Endothelial cell of umbilical vein (primary cell): ENCODE measurements around the gene TM4SF5. TPM values are rescaled to one million over a fixed set of nuclear protein-coding genes. Genes with fewer than 3 reads are reported as not detected.
A peak's percentile ranks its signal among the peaks of the same experiment; 100 is the strongest.

Experiments
- BruUV-seq: library from RNA; stranded (reverse); fragments of 400-500 nt; replicated peaks from 2 replicates; lab custom pipeline; 2021; lab: Mats Ljungman, UMichigan
- CTCF ChIA-PET: fragments of 300-600, 350-600 bp; sonication (Branson Sonifier 250); formaldehyde crosslinking; loops from one replicate; lab custom pipeline; 2021; ENCODE audit warnings: antibody characterized with exemption, inconsistent platforms; lab: Charles Lee
- POLR2A ChIA-PET: fragments of 300-600, 350-600 bp; sonication (Branson Sonifier 250); formaldehyde crosslinking; loops from one replicate; lab custom pipeline; 2021; ENCODE audit warnings: antibody characterized with exemption, inconsistent platforms; lab: Charles Lee
- DNase-seq: peaks from one replicate; pipeline ENCODE4 v3.0.0-alpha.2; 2011; ENCODE audit warnings: low read depth, low spot score
- FAIRE-seq: peaks from 2 replicates; lab custom pipeline; 2011; peaks lifted over from hg19 to GRCh38; lab: Jason Lieb, UNC
- H2AFZ ChIP-seq: 2 replicates; pipeline ENCODE4 v1.6.0; 2012; ENCODE audit warnings: low read depth, low read length, control low read depth, inconsistent platforms
- H3K27ac ChIP-seq: 2 replicates; pipeline ENCODE4 v1.5.1; 2011; ENCODE audit warnings: low read depth, mild to moderate bottlenecking, control low read depth, low read length, moderate library complexity; ENCODE audit not compliant: insufficient read depth
- H3K27me3 ChIP-seq, 2 experiments: 2 replicates each; pipeline versions ENCODE4 v1.6.0 to v1.6.1; 2011; ENCODE audit warnings: low read length in 2 of 2, mixed read lengths in 1 of 2; ENCODE audit not compliant: control insufficient read depth in 2 of 2, insufficient read depth in 2 of 2
- H3K36me3 ChIP-seq, 2 experiments: 2 replicates in 1 of 2; 3 replicates in 1 of 2; pipeline ENCODE4 v1.5.1; 2011; ENCODE audit warnings: low read length in 2 of 2, mild to moderate bottlenecking in 1 of 2, moderate library complexity in 1 of 2; ENCODE audit not compliant: control insufficient read depth in 2 of 2, insufficient read depth in 2 of 2; ENCODE audit errors: extremely low read depth in 1 of 2
- H3K4me1 ChIP-seq: 3 replicates; pipeline ENCODE4 v1.5.1; 2011; ENCODE audit warnings: mild to moderate bottlenecking, low read length; ENCODE audit not compliant: control insufficient read depth, insufficient read depth; ENCODE audit errors: extremely low read depth
- H3K4me2 ChIP-seq: 2 replicates; pipeline ENCODE4 v1.6.1; 2011; ENCODE audit warnings: low read length, control low read depth, mixed read lengths; ENCODE audit not compliant: insufficient read depth
- H3K4me3 ChIP-seq, 3 experiments: fragments of 200-600 bp in 1 of 3; sonication (generic), shearing (Covaris generic) in 1 of 3; replicated peaks in 1 of 3; 2 replicates each; pipeline ENCODE4 v1.5.1; 2011 to 2016; ENCODE audit warnings: control low read depth in 3 of 3, low read length in 3 of 3, mild to moderate bottlenecking in 2 of 3, inconsistent platforms in 1 of 3, low read depth in 1 of 3, moderate library complexity in 1 of 3; ENCODE audit not compliant: insufficient read depth in 1 of 3
- H3K79me2 ChIP-seq: 2 replicates; pipeline ENCODE4 v1.6.0; 2012; ENCODE audit warnings: low read length, inconsistent platforms; ENCODE audit not compliant: control insufficient read depth, insufficient read depth
- H3K9ac ChIP-seq: replicated peaks from 2 replicates; pipeline ENCODE3; 2011; ENCODE audit warnings: low read length, control low read depth; ENCODE audit not compliant: insufficient read depth; ENCODE audit errors: extremely low read depth
- H3K9me1 ChIP-seq: replicated peaks from 3 replicates; pipeline ENCODE4 v1.6.0; 2011; ENCODE audit warnings: mild to moderate bottlenecking, low read length; ENCODE audit not compliant: control insufficient read depth, insufficient read depth; ENCODE audit errors: extremely low read depth
- H3K9me3 ChIP-seq: replicated peaks from 2 replicates; pipeline ENCODE4 v1.5.1; 2012; ENCODE audit warnings: low read length, inconsistent platforms; ENCODE audit not compliant: control insufficient read depth, insufficient read depth
- H4K20me1 ChIP-seq: replicated peaks from 2 replicates; pipeline ENCODE3; 2011; ENCODE audit warnings: mild to moderate bottlenecking, low read length; ENCODE audit not compliant: control insufficient read depth, insufficient read depth; ENCODE audit errors: extremely low read depth
- EZH2 ChIP-seq: IDR thresholded peaks from 2 replicates; pipeline ENCODE4 v1.6.1; 2012; ENCODE audit warnings: borderline replicate concordance, low read depth, mild to moderate bottlenecking, moderate library complexity, low read length, inconsistent platforms; ENCODE audit not compliant: severe bottlenecking
- FOS ChIP-seq: IDR thresholded peaks from 2 replicates; pipeline ENCODE4 v1.6.1; 2011; ENCODE audit warnings: mild to moderate bottlenecking, low read length, moderate library complexity, borderline replicate concordance; ENCODE audit not compliant: insufficient read depth
- GATA2 ChIP-seq: IDR thresholded peaks from 2 replicates; pipeline ENCODE4 v1.7.0; 2011; ENCODE audit warnings: low read depth, mild to moderate bottlenecking, moderate library complexity, mixed read lengths, low read length; ENCODE audit not compliant: insufficient read length, insufficient read depth
- JUN ChIP-seq: IDR thresholded peaks from 2 replicates; pipeline ENCODE4 v1.6.1; 2011; ENCODE audit warnings: borderline replicate concordance, low read depth; ENCODE audit not compliant: insufficient read length, insufficient read depth
- MYC ChIP-seq: IDR thresholded peaks from one replicate; pipeline ENCODE4 v1.6.1; 2011; ENCODE audit warnings: mild to moderate bottlenecking, low read depth, low read length
- POLR2A ChIP-seq: IDR thresholded peaks from 2 replicates; pipeline ENCODE4 v1.6.1; 2012; ENCODE audit warnings: low read depth, mild to moderate bottlenecking, control low read depth, low read length
- POLR2AphosphoS5 ChIP-seq: IDR thresholded peaks from 2 replicates; pipeline ENCODE4 v1.6.1; 2012; ENCODE audit warnings: low read depth, mild to moderate bottlenecking, control low read depth, low read length, moderate library complexity; ENCODE audit not compliant: insufficient read depth
- dilution Hi-C: fragments of 300-500 bp; cut with MboI; formaldehyde crosslinking; loops from one replicate; pipeline ENCODE4 v1.15.0; 2019; ENCODE audit warnings: low sequenced_read_pairs; ENCODE audit not compliant: extremely low pct_ligation_motif_present
- intact Hi-C: fragments of 100-400 bp; cut with micrococcal nuclease; formaldehyde crosslinking; loops from one replicate; pipeline ENCODE4 v1.10.0; 2022
- polyA plus RNA-seq, 4 experiments: library from polyadenylated mRNA; depleted of rRNA in 3 of 4; stranded (reverse) in 3 of 4; unstranded in 1 of 4; fragments of >200 nt; gene quantifications; 2 replicates each; pipeline versions ENCODE4 v1.2.1 to v1.2.3, GENCODE V29; 2011 to 2012; ENCODE audit warnings: missing spikeins in 1 of 4
- total RNA-seq: library from RNA; stranded (reverse); gene quantifications from 2 replicates; pipeline ENCODE4 v1.2.3, GENCODE V29; 2021
- TF ChIP-seq, protein P1 (sequence below), 2 donors: IDR thresholded peaks; 1 replicate in 1 of 2; 2 replicates in 1 of 2; pipeline ENCODE4 v1.5.1; 2011; ENCODE audit warnings: low read length in 2 of 2, mild to moderate bottlenecking in 2 of 2, moderate library complexity in 2 of 2, control low read depth in 1 of 2, inconsistent platforms in 1 of 2, low read depth in 1 of 2; ENCODE audit not compliant: insufficient read depth in 1 of 2; ENCODE audit errors: extremely low read depth in 1 of 2
- TF ChIP-seq, protein P2 (sequence below): IDR thresholded peaks from 2 replicates; pipeline ENCODE4 v1.6.1; 2011; ENCODE audit not compliant: insufficient read depth, insufficient read length

TM4SF5 gene
- total and polyA plus RNA-seq, 2 donors (not counting 3 experiments of a cell fraction or from before 2014, with no cell fraction given): not detected

DNA sequence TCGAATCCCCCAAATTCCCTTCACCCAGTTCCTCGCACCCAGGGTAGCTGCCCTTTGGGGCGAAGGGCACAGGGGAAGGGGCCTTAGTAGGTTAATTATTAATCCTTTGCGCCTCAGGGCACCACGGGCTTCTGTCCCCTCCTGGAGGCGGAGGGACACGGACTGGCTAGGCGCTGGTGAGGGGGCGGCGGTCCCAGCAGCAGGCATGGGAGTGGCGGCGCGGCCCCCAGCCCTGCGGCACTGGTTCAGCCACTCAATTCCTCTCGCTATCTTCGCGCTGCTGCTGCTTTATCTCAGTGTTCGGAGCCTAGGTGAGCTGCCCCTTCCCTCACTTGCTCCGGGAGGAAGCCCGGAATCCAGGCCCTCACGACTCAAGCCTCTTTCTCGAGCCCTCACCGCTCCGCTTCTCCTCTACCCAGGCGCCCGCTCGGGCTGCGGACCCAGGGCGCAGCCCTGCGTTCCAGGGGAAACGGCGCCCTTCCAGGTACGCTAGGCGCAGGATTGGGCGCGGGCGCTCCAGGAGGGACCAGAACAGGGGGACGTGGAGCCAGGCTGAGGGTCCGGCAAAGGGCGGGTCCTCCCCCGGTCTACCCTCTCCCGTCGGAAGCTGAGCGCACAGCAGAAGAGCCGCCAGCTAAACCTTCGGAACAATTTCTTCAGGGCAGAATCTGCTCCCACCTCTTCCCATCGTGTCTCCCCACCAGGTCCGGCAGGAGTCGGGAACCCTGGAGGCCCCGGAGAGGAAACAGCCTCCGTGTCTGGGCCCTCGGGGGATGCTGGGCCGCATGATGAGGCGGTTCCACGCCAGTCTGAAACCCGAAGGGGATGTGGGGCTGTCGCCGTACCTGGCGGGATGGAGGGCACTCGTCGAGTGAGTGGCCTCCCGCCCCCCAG is 17.4 kb downstream of the TM4SF5 start, which contains the start of gene GLTPD2:
Gene GLTPD2 (plus strand): TSS at position 158 of the 894 bp plus-strand sequence. CDS start 48 bp downstream, at position 206.
- intact Hi-C loops: loop anchor here (5.0 kb wide), 1 partner anchor 113 kb away; the partner anchor contains the start of gene CHRNE
- POLR2A ChIA-PET: interaction anchor here (0.6 kb wide), 1 partner anchor 69 kb away, joined by 5 read pairs; no protein-coding TSS in a partner anchor
- no peak within 1 kb of the TSS for H3K27ac ChIP-seq

More for the DNA sequence above, 17.4 kb downstream of the TM4SF5 start, which contains the start of gene GLTPD2:
- CTCF ChIA-PET: interaction anchor here (0.5 to 5.9 kb wide), 23 partner anchors 10 to 139 kb away, joined by 3 to 65 read pairs (median 9); partner anchors contain the start of genes ARRB2, C17orf107, CHRNE and MED11
- peaks cover 24% of the 10 kb centered on the region for H3K4me1 ChIP-seq
- H3K36me3 ChIP-seq: no peaks in the 10 kb centered on the region
- H4K20me1 ChIP-seq: no peaks in the 10 kb centered on the region
- no peak for TF ChIP-seq POLR2A
- TF ChIP-seq FOS: no peak
- TF ChIP-seq, protein P1, sequence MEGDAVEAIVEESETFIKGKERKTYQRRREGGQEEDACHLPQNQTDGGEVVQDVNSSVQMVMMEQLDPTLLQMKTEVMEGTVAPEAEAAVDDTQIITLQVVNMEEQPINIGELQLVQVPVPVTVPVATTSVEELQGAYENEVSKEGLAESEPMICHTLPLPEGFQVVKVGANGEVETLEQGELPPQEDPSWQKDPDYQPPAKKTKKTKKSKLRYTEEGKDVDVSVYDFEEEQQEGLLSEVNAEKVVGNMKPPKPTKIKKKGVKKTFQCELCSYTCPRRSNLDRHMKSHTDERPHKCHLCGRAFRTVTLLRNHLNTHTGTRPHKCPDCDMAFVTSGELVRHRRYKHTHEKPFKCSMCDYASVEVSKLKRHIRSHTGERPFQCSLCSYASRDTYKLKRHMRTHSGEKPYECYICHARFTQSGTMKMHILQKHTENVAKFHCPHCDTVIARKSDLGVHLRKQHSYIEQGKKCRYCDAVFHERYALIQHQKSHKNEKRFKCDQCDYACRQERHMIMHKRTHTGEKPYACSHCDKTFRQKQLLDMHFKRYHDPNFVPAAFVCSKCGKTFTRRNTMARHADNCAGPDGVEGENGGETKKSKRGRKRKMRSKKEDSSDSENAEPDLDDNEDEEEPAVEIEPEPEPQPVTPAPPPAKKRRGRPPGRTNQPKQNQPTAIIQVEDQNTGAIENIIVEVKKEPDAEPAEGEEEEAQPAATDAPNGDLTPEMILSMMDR (IDR thresholded peaks at IDR 0.05; ENCODE audit: extremely low read depth in 1 of 2, insufficient read depth in 1 of 2, low read depth in 1 of 2, low read length in 2 of 2): no peak
- TF ChIP-seq GATA2: no peak
- TF ChIP-seq EZH2: no peak
- TF ChIP-seq JUN: no peak
- TF ChIP-seq, protein P2, sequence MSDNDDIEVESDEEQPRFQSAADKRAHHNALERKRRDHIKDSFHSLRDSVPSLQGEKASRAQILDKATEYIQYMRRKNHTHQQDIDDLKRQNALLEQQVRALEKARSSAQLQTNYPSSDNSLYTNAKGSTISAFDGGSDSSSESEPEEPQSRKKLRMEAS: no peak
- TF ChIP-seq MYC: no peak
- TF ChIP-seq POLR2AphosphoS5: no peak
- BruUV-seq: no TSS peak
- FAIRE-seq (no peak), DNase-seq (no peak)
- H3K9me1 ChIP-seq: no peaks in the 10 kb centered on the region
- no peaks in the 10 kb centered on the region for H3K79me2 ChIP-seq
- dilution Hi-C loops: no loop called here
- peak within 1 kb of the TSS; percentile 10 to 65 (median 25) for H3K4me3 ChIP-seq
- H2AFZ ChIP-seq: peak within 1 kb of the TSS; percentile 35
- peak within 1 kb of the TSS; percentile 6 for H3K4me2 ChIP-seq
- no peak within 1 kb of the TSS for H3K9ac ChIP-seq
- no peaks in the 10 kb centered on the region for H3K9me3 ChIP-seq
- peaks cover 7 to 13% of the 10 kb centered on the region in 2 experiments for H3K27me3 ChIP-seq
